Panc1 (cell line): ENCODE results near the gene ATP2A3. TPM values are rescaled to one million over a fixed set of nuclear protein-coding genes. Genes with fewer than 3 reads are reported as not detected.

Source experiments
- ATAC-seq: fragments of 200-7000 bp; cut with Tn5 transposase; 2 replicates; pipeline ENCODE4 v1.9.1; 2020; ENCODE audit warnings: mild to moderate bottlenecking, moderate library complexity
- BruUV-seq: library from RNA; stranded (reverse); fragments of 400-500 nt; replicated peaks from 2 replicates; lab custom pipeline; 2021; lab: Mats Ljungman, UMichigan
- CTCF ChIA-PET: fragments of 300-600 bp; sonication (Branson Sonifier 250); formaldehyde crosslinking; loops from one replicate; lab custom pipeline; 2022; ENCODE audit warnings: antibody characterized with exemption; lab: Charles Lee
- POLR2A ChIA-PET: fragments of 300-600 bp; sonication (Branson Sonifier 250); formaldehyde crosslinking; loops from one replicate; lab custom pipeline; 2022; ENCODE audit warnings: antibody characterized with exemption; lab: Charles Lee
- DNase-seq: peaks from one replicate; pipeline ENCODE4 v3.0.0-alpha.2; 2010; ENCODE audit warnings: low read depth, low spot score
- H3K27ac ChIP-seq: 2 replicates; pipeline ENCODE4 v1.5.1; 2011; ENCODE audit warnings: mild to moderate bottlenecking, low read length, inconsistent platforms
- H3K27me3 ChIP-seq: fragments of 200-500 bp; sonication (Bioruptor generic); 2 replicates; pipeline ENCODE4 v1.6.0; 2014; ENCODE audit warnings: low read length, inconsistent platforms; ENCODE audit not compliant: control insufficient read depth, insufficient read depth
- H3K36me3 ChIP-seq: fragments of 200-500 bp; sonication (Bioruptor generic); 2 replicates; pipeline ENCODE4 v1.5.1; 2014; ENCODE audit warnings: inconsistent platforms, mild to moderate bottlenecking, low read length, moderate library complexity; ENCODE audit not compliant: control insufficient read depth, insufficient read depth
- H3K4me1 ChIP-seq: 2 replicates; pipeline ENCODE4 v1.5.1; 2011; ENCODE audit warnings: inconsistent platforms, mild to moderate bottlenecking, low read length, moderate library complexity; ENCODE audit not compliant: control insufficient read depth, insufficient read depth
- H3K4me3 ChIP-seq, 2 experiments: 2 replicates each; pipeline ENCODE4 v1.5.1; 2011 to 2012; ENCODE audit warnings: low read depth in 2 of 2, low read length in 2 of 2, mild to moderate bottlenecking in 2 of 2, inconsistent platforms in 1 of 2, moderate library complexity in 1 of 2
- H3K9me3 ChIP-seq: fragments of 200-500 bp; sonication (Bioruptor generic); 2 replicates; pipeline ENCODE4 v1.5.1; 2014; ENCODE audit warnings: low read depth, mild to moderate bottlenecking, inconsistent platforms, low read length, moderate library complexity; ENCODE audit not compliant: control insufficient read depth, insufficient read depth
- CTCF ChIP-seq: fragments of 450-650 bp; IDR thresholded peaks from 2 replicates; pipeline ENCODE4 v1.5.1; 2017; ENCODE audit warnings: mild to moderate bottlenecking
- POLR2AphosphoS5 ChIP-seq: IDR thresholded peaks from 2 replicates; pipeline ENCODE4 v1.6.1; 2012; ENCODE audit warnings: mild to moderate bottlenecking, low read depth, low read length, moderate library complexity
- REST ChIP-seq, 2 experiments: IDR thresholded peaks; 2 replicates each; pipeline ENCODE4 v1.6.1; 2011 to 2012; ENCODE audit warnings: low read depth in 2 of 2, control low read depth in 1 of 2, low read length in 1 of 2, mild to moderate bottlenecking in 1 of 2, moderate library complexity in 1 of 2; ENCODE audit not compliant: insufficient read depth in 1 of 2
- SIN3A ChIP-seq: IDR thresholded peaks from 2 replicates; pipeline ENCODE4 v1.6.1; 2012; ENCODE audit warnings: low read depth, mild to moderate bottlenecking, low read length, moderate library complexity, borderline replicate concordance; ENCODE audit not compliant: insufficient read depth
- TCF7L2 ChIP-seq: IDR thresholded peaks from 2 replicates; pipeline ENCODE4 v1.6.1; 2011; ENCODE audit warnings: mild to moderate bottlenecking, low read depth, low read length, inconsistent platforms
- in situ Hi-C: cut with HindIII; loops from 2 replicates; pipeline ENCODE4 v1.10.0; 2016; ENCODE audit warnings: low sequenced_read_pairs, low pct_unique_long_range_greater_than_20kb
- intact Hi-C: fragments of 100-400 bp; cut with micrococcal nuclease; formaldehyde crosslinking; loops from one replicate; pipeline ENCODE4 v1.10.0; 2022; ENCODE audit not compliant: unreplicated experiment
- total RNA-seq: library from RNA; stranded (reverse); gene quantifications from one replicate; pipeline ENCODE4 v1.2.1, GENCODE V29; 2021; ENCODE audit not compliant: unreplicated experiment

Gene ATP2A3
- total RNA-seq, 1 experiment from 2014 or later = 29.7 TPM

- no TSS peak for BruUV-seq
- in situ Hi-C loops = no loop called here
- no peaks in the 10 kb centered on the region for H3K36me3 ChIP-seq
- no peaks in the 10 kb centered on the region for H3K9me3 ChIP-seq
- ChIA-PET POLR2A (no interaction called here), CTCF (interaction anchor here (0.5 kb wide), 1 partner anchor 205 kb away, joined by 5 read pairs; no protein-coding TSS in a partner anchor)
- no peaks in the 10 kb centered on the region for H3K27me3 ChIP-seq
- TF ChIP-seq POLR2AphosphoS5 = no peak
- no peak for TF ChIP-seq CTCF
- no peak for TF ChIP-seq REST (IDR thresholded peaks at IDR 0.05; ENCODE audit: insufficient read depth in 1 of 2, low read depth in 2 of 2, low read length in 1 of 2)
- no peak for TF ChIP-seq SIN3A
- no peak for TF ChIP-seq TCF7L2
- intact Hi-C loops = no loop called here
- DNase-seq = no peak
- ATAC-seq = no peak
- no peak overlapping the region for H3K27ac ChIP-seq
- H3K4me1 ChIP-seq = no peaks in the 10 kb centered on the region; the same call in 1 of the 2 replicates
- H3K4me3 ChIP-seq = no peak overlapping the region
Observed at GRCh38 chr17:3972931-3973330, 8.7 kb upstream of the ATP2A3 start.

GRCh38 chr17:3972281-3972731 is 8.1 kb upstream of the ATP2A3 start:
- CTCF ChIA-PET = interaction anchor here (0.5 kb wide), 1 partner anchor 206 kb away, joined by 5 read pairs; no protein-coding TSS in a partner anchor
- no peaks in the 10 kb centered on the region for H3K9me3 ChIP-seq
- no peaks in the 10 kb centered on the region; the same call in 1 of the 2 replicates for H3K4me1 ChIP-seq
- no peaks in the 10 kb centered on the region for H3K27me3 ChIP-seq
- intact Hi-C loops = no loop called here
- DNase-seq (no peak), ATAC-seq (no peak)
- no peak overlapping the region for H3K27ac ChIP-seq
- no peak overlapping the region for H3K4me3 ChIP-seq
- BruUV-seq = no TSS peak
- TF ChIP-seq SIN3A = no peak
- TF ChIP-seq CTCF = no peak
- TF ChIP-seq TCF7L2 = no peak
- no peak for TF ChIP-seq POLR2AphosphoS5
- TF ChIP-seq REST (IDR thresholded peaks at IDR 0.05; ENCODE audit: insufficient read depth in 1 of 2, low read depth in 2 of 2, low read length in 1 of 2) = no peak
- POLR2A ChIA-PET = no interaction called here
- no peaks in the 10 kb centered on the region for H3K36me3 ChIP-seq
- in situ Hi-C loops = no loop called here
